ENCODE data around the gene EEF1G.

DNA sequence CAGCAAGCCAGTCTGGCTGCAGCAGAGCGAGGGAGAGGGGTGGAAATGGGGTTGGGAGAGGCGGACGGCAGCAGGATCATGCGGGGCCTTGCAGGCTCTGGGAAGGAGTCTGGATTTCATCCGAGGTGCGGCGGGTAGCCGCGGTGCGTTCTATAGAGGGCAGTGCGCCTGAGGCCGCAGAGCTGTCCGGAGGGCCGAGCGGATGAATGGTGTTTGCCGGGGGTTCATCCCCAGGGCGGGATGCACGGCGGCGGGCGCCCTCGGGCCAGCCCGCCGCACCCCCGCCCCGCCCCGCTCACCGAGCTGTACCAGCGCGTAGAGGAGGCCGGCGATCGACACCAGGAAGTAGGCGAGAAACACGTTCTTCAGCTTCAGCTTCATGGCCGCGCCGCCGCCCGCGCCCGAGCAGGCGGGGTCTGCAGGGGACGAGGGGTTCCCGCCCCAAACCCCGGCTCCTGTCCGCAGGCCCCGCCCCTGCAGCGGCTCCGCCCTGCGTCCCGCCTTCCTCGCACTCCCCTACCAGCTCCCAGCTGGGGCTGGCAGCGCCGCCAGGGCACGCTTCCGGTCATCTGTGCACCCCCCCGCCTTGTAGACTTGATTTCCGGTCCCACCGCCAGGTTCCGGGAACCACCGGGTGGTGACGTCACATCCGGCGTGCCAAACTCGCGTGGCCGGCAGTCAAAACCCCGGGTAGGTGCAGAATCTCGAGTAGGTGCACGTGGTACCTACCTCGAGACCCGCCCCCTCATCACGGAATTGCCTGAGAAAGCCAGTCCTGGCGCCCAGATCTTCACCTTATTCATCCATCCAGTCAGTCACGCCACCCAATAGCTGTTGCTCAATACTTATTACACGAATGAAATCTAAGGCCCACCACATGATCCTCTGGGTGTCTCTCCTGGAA is 48.1 kb upstream of the EEF1G start, which contains the start of gene B3GAT3:
- TF ChIP-seq, protein P1, sequence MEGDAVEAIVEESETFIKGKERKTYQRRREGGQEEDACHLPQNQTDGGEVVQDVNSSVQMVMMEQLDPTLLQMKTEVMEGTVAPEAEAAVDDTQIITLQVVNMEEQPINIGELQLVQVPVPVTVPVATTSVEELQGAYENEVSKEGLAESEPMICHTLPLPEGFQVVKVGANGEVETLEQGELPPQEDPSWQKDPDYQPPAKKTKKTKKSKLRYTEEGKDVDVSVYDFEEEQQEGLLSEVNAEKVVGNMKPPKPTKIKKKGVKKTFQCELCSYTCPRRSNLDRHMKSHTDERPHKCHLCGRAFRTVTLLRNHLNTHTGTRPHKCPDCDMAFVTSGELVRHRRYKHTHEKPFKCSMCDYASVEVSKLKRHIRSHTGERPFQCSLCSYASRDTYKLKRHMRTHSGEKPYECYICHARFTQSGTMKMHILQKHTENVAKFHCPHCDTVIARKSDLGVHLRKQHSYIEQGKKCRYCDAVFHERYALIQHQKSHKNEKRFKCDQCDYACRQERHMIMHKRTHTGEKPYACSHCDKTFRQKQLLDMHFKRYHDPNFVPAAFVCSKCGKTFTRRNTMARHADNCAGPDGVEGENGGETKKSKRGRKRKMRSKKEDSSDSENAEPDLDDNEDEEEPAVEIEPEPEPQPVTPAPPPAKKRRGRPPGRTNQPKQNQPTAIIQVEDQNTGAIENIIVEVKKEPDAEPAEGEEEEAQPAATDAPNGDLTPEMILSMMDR (IDR thresholded peaks at IDR 0.05; ENCODE audit: low read length), result no peak
- TF ChIP-seq EZH2 (optimal IDR thresholded peaks at IDR 0.05; ENCODE audit: low read depth, low read length), result no peak
